ENCODE measurements around the gene SMIM12. TPM values are rescaled to one million over a fixed set of nuclear protein-coding genes. Genes with fewer than 3 reads are reported as not detected.

Gene SMIM12
- total RNA-seq, result 10 to 100 TPM; 11.8 to 31.2 (median 19.4) TPM

DNA sequence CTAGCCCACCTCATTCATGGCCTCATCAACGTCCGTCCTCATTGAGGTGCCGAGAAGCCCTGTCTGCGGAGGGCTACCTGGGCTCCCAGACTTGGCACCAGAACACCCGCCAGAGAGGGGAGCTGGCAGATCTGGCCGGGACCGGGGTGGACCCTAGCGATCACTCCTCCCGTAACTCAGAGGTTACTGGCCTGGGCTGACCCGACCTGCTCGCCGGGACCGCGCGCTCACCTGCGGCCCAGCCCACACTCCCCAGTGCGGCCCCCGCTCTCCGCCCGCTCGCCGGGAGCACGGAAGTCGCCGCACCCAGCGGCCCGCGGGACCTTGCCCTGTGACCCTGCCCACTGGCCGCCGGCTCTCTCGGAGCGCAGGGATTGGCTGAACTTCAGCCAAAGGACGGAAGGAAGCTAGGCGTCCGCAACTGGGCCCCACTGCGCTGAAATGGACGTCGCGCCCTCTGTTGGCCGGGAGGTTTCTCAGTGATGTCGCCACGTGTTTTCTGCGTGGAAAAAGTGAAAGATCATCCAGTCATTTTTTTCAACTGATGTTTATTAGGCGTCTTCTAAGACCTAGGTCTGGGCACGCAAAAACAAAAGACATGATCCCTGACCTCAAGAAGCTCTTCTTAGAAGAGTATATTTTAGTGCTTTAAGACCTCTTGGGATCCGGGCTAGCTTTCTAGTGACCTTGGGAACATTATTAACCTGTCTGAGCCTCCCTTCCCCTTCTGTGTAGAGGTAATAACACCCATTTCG is at the start of gene SMIM12:
TSS of gene SMIM12 (minus strand) at position 304 of the 755 bp plus-strand sequence. CDS start 3,772 bp downstream, outside the sequence.
- H3K4me1 ChIP-seq, result peaks cover 4 to 14% of the 10 kb centered on the region in 2 donors
- no peaks in the 10 kb centered on the region for H3K9me3 ChIP-seq
- H3K36me3 ChIP-seq, result no peaks in the 10 kb centered on the region
- peak within 1 kb of the TSS; percentile 78 for H3K4me3 ChIP-seq
- H3K27me3 ChIP-seq, result no peaks in the 10 kb centered on the region
- intact Hi-C loops (cut with DNase I; ENCODE audit: low total_unique reads), result no loop called here
- TF ChIP-seq POLR2A (IDR thresholded peaks at IDR 0.05) (peak; percentile 66 to 78), CTCF (IDR thresholded peaks at IDR 0.05) (peak; percentile 87 to 95 (median 92))
- peak; percentile 93 for DNase-seq
- peak within 1 kb of the TSS; percentile 80 to 85 for H3K27ac ChIP-seq

DNA sequence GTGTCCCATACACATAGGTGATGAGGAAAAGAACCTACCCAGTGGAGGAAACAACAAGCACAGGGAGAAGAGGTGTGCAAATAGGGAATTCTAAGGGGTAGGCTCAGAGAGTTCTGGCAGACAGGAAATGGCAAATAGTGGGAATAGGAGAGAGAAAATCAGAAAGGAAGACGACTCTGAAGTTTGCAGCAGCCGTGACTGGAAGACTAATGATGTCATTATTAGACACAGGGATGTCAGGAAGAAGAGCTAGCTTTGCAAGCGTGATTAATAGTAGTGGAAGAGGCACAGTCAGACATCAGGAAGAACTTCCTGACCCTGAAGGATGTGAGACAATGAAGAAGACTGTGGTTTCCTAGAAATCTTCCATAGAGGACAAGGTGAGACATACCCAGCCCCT is 48.8 kb upstream of the SMIM12 start:
- intact Hi-C loops (cut with DNase I; ENCODE audit: low total_unique reads), result no loop called here
- DNase-seq, result no peak
- Histone ChIP-seq H3K27me3 (no peaks in the 10 kb centered on the region), H3K4me3 (no peak overlapping the region), H3K9me3 (no peaks in the 10 kb centered on the region), H3K4me1 (no peaks in the 10 kb centered on the region), H3K36me3 (no peaks in the 10 kb centered on the region), H3K27ac (no peak overlapping the region)
- TF ChIP-seq POLR2A (IDR thresholded peaks at IDR 0.05) (no peak), CTCF (IDR thresholded peaks at IDR 0.05) (no peak)

DNA sequence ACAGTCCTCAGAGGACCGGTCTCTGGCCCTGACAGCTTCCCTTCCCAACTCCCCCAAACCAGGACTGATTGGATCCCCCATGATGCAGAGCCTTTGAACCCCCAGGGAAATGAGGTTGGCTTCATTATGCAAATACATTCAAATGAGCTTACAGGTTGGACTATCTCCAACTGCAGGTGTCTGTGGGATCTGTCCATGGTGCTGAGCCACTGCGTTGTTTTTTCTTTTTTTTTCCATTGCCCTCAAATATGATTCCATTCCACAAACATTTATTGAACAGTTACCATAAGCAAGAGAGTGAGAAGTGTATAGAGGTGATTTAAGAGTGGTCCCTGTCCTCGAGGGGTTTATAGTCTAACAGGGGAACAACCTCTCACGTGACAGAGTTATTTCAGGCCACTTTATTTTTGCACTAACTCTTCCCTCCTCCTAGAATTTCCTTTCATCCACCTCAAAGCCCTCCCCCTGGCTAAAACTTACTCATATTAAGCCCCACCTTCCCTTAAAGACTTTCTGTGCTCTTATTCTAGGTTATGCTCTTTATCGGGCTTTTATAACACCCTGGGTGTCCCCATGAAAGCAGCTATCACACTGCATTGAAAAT is 48.0 kb upstream of the SMIM12 start:
- Histone ChIP-seq H3K27me3 (no peaks in the 10 kb centered on the region), H3K36me3 (no peaks in the 10 kb centered on the region), H3K4me3 (no peak overlapping the region), H3K27ac (no peak overlapping the region), H3K9me3 (no peaks in the 10 kb centered on the region), H3K4me1 (no peaks in the 10 kb centered on the region)
- TF ChIP-seq CTCF (IDR thresholded peaks at IDR 0.05), result no peak
- DNase-seq, result no peak
- intact Hi-C loops (cut with DNase I; ENCODE audit: low total_unique reads), result no loop called here

DNA sequence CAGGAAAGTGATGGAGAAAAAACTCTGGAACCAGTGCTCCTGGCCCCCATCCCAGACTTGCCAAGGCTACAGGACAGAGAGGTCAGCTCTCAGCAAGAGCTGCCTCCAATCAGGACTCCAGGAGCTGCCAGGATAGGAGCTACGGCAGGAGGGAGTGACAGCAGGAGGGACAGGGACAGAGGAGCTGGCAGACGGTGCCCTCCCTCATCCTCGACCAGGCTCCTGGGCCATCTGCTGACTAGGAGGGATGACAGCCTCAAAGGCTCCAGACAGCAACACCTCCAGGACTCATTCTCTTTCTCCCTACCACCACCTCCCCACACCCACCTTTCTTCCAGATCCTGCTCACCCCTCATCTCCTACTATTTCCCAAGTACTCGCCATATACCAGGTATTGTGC is 47.2 kb upstream of the SMIM12 start:
- H3K9me3 ChIP-seq, result no peaks in the 10 kb centered on the region
- H3K27ac ChIP-seq, result no peak overlapping the region
- H3K4me1 ChIP-seq, result no peaks in the 10 kb centered on the region
- H3K4me3 ChIP-seq, result no peak overlapping the region
- TF ChIP-seq CTCF (IDR thresholded peaks at IDR 0.05), result no peak
- TF ChIP-seq POLR2A (IDR thresholded peaks at IDR 0.05), result no peak
- no peak for DNase-seq
- intact Hi-C loops (cut with DNase I; ENCODE audit: low total_unique reads), result no loop called here
- H3K27me3 ChIP-seq, result no peaks in the 10 kb centered on the region
- H3K36me3 ChIP-seq, result no peaks in the 10 kb centered on the region

GRCh38 chr1:34906222-34906621 is 46.7 kb upstream of the SMIM12 start:
- H3K4me3 ChIP-seq, result no peak overlapping the region
- no peak for DNase-seq
- no peaks in the 10 kb centered on the region for H3K4me1 ChIP-seq
- no peaks in the 10 kb centered on the region for H3K9me3 ChIP-seq
- intact Hi-C loops (cut with DNase I; ENCODE audit: low total_unique reads), result no loop called here
- H3K36me3 ChIP-seq, result no peaks in the 10 kb centered on the region
- TF ChIP-seq POLR2A (IDR thresholded peaks at IDR 0.05), result no peak
- no peak for TF ChIP-seq CTCF (IDR thresholded peaks at IDR 0.05)
- no peaks in the 10 kb centered on the region for H3K27me3 ChIP-seq
- no peak overlapping the region for H3K27ac ChIP-seq

All from uterus (tissue), 4 donors.